Hepatocyte (in vitro differentiated cells): ENCODE measurements around the gene PPM1H. TPM values are rescaled to one million over a fixed set of nuclear protein-coding genes. Genes with fewer than 3 reads are reported as not detected.

Experiments
- DNase-seq: peaks from one replicate; pipeline ENCODE4 v3.0.0-alpha.2; 2016; ENCODE audit warnings: low spot score
- H2AFZ ChIP-seq: fragments of 200-600 bp; sonication (generic); 2 replicates; pipeline ENCODE4 v1.6.0; 2016; ENCODE audit warnings: antibody characterized with exemption, mild to moderate bottlenecking
- H3K27ac ChIP-seq: fragments of 200-600 bp; sonication (generic); 2 replicates; pipeline ENCODE4 v1.5.1; 2016; ENCODE audit warnings: mild to moderate bottlenecking
- H3K27me3 ChIP-seq: fragments of 200-600 bp; sonication (generic); 2 replicates; pipeline ENCODE4 v1.6.1; 2016
- H3K36me3 ChIP-seq: fragments of 200-600 bp; sonication (generic); replicated peaks from 2 replicates; pipeline ENCODE4 v1.5.1; 2016; ENCODE audit warnings: low read depth; ENCODE audit not compliant: insufficient read depth
- H3K4me1 ChIP-seq: fragments of 200-600 bp; sonication (generic); 2 replicates; pipeline ENCODE4 v1.5.1; 2016; ENCODE audit warnings: mild to moderate bottlenecking, moderate library complexity; ENCODE audit not compliant: insufficient read depth
- H3K4me2 ChIP-seq: fragments of 200-600 bp; sonication (generic); 2 replicates; pipeline ENCODE4 v1.6.0; 2016
- H3K4me3 ChIP-seq: fragments of 200-600 bp; sonication (generic); 2 replicates; pipeline ENCODE4 v1.5.1; 2016; ENCODE audit warnings: mild to moderate bottlenecking
- H3K79me2 ChIP-seq: fragments of 200-600 bp; sonication (generic); 2 replicates; pipeline ENCODE4 v1.6.0; 2017; ENCODE audit warnings: mild to moderate bottlenecking
- H3K9me2 ChIP-seq: fragments of 200-600 bp; sonication (generic); replicated peaks from 2 replicates; pipeline ENCODE4 v1.6.0; 2017; ENCODE audit warnings: mild to moderate bottlenecking; ENCODE audit not compliant: insufficient read depth
- H3K9me3 ChIP-seq: fragments of 200-600 bp; sonication (generic); 2 replicates; pipeline ENCODE4 v1.5.1; 2016; ENCODE audit warnings: low read depth, mild to moderate bottlenecking
- H4K20me1 ChIP-seq: fragments of 200-600 bp; sonication (generic); 2 replicates; pipeline ENCODE4 v1.6.0; 2016; ENCODE audit warnings: mild to moderate bottlenecking; ENCODE audit not compliant: insufficient read depth, poor library complexity, severe bottlenecking
- EZH2 ChIP-seq: fragments of 200-600 bp; sonication (generic); IDR thresholded peaks from 2 replicates; pipeline ENCODE4 v1.6.1; 2016; ENCODE audit warnings: antibody characterized with exemption, mild to moderate bottlenecking, borderline replicate concordance
- EZH2phosphoT487 ChIP-seq: fragments of 200-600 bp; sonication (generic); IDR thresholded peaks from one replicate; pipeline ENCODE4 v1.6.1; 2018; ENCODE audit warnings: antibody characterized with exemption, mild to moderate bottlenecking, low read depth, moderate library complexity; ENCODE audit not compliant: unreplicated experiment, severe bottlenecking
- WGBS: methylation state at CpG from one replicate; pipeline ENCODE4 v1.1.6; 2016; ENCODE audit warnings: low lambda C conversion rate; ENCODE audit errors: missing lambda C conversion rate; 5-methylcytosine and 5-hydroxymethylcytosine counted together
- polyA plus RNA-seq: library from polyadenylated mRNA; unstranded; fragments of >200 nt; fragmentation: Nextera tagmentation; extraction: Ambion mirVana; gene quantifications from 2 replicates; pipeline ENCODE4 v1.2.1, GENCODE V29; 2016
- total RNA-seq: library from RNA; depleted of rRNA; stranded (reverse); fragments of >200 nt; gene quantifications from 2 replicates; pipeline ENCODE4 v1.2.3, GENCODE V29; 2014
- TF ChIP-seq, protein P1 (sequence below): fragments of 200-600 bp; sonication (generic); IDR thresholded peaks from 2 replicates; pipeline ENCODE4 v1.5.1; 2016; ENCODE audit warnings: antibody characterized with exemption, mild to moderate bottlenecking; ENCODE audit not compliant: poor library complexity

Gene PPM1H
- total and polyA plus RNA-seq, 2 experiments from 2014 or later: 9.2 to 21.8 TPM

DNA sequence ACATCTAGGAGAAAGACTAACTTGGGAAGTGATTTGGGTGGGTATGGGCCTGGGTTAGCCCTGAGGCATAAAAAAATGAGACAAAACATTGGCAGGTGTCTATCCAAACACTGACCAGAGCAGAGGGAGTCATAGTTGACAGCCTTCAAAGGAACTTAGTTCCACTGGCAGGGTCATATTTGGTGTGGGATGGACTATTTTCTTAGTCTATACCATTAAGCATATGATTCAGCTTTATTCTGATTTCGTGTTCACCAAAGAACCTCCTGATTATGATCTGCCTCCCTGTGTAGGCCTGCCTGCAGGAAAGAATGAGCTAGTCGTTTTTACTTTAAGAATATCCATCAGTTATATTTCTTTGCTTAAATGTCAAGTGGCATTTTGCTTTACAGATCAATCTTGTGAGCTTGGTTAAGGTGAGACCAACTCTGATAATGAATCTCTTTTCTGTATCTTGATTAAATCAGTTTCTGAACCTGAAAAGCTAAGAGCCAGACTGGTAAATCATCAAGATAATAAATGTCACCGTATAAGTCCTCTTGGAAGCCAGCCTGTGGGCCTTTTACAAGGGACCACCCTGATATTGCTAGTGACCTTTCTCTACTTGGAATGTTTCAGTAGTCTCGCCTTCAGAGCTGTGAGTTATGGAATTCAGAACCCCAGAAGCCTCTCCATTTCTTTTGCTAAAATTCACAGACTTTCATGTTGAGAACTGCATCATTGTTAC, 285.4 kb downstream of the PPM1H start:
- Histone ChIP-seq H2AFZ (no peak overlapping the region), H3K27ac (peak overlapping the region; percentile 13), H3K9me2 (no peaks in the 10 kb centered on the region), H3K4me2 (no peak overlapping the region), H3K27me3 (no peaks in the 10 kb centered on the region), H3K79me2 (no peaks in the 10 kb centered on the region), H3K9me3 (no peaks in the 10 kb centered on the region), H3K36me3 (no peaks in the 10 kb centered on the region), H3K4me3 (no peak overlapping the region), H3K4me1 (no peaks in the 10 kb centered on the region), H4K20me1 (no peaks in the 10 kb centered on the region)
- TF ChIP-seq EZH2phosphoT487 (no peak), EZH2 (no peak)
- TF ChIP-seq, protein P1, sequence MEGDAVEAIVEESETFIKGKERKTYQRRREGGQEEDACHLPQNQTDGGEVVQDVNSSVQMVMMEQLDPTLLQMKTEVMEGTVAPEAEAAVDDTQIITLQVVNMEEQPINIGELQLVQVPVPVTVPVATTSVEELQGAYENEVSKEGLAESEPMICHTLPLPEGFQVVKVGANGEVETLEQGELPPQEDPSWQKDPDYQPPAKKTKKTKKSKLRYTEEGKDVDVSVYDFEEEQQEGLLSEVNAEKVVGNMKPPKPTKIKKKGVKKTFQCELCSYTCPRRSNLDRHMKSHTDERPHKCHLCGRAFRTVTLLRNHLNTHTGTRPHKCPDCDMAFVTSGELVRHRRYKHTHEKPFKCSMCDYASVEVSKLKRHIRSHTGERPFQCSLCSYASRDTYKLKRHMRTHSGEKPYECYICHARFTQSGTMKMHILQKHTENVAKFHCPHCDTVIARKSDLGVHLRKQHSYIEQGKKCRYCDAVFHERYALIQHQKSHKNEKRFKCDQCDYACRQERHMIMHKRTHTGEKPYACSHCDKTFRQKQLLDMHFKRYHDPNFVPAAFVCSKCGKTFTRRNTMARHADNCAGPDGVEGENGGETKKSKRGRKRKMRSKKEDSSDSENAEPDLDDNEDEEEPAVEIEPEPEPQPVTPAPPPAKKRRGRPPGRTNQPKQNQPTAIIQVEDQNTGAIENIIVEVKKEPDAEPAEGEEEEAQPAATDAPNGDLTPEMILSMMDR: no peak
- no peak for DNase-seq
- 50% methylated on average over 4 of the region's 4 CpGs for WGBS

DNA sequence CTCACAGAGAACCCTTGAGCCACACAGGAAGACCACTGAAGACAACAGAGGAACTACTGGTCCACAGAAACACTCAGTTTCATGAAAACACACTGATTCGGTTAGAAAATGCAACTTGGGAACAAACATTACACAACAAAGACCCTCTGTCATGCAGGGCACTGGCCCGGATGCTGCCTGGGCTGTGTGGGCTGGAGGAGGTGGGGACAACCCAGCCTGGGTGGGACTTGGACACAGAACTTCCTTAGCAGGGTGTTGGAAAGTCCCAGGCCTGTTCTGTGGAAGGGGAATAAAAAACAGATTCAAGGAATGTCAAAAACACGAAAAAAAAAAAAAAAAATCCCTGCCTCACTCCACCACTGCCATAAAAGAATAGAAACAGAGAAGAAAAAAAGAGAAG, 287.4 kb downstream of the PPM1H start:
- H3K79me2 ChIP-seq: no peaks in the 10 kb centered on the region
- H3K9me3 ChIP-seq: no peaks in the 10 kb centered on the region
- no peak overlapping the region for H3K4me3 ChIP-seq
- no peak for DNase-seq
- no peak overlapping the region for H3K4me2 ChIP-seq
- no peaks in the 10 kb centered on the region for H4K20me1 ChIP-seq
- no peaks in the 10 kb centered on the region for H3K4me1 ChIP-seq
- H3K36me3 ChIP-seq: no peaks in the 10 kb centered on the region
- H3K9me2 ChIP-seq: no peaks in the 10 kb centered on the region
- H2AFZ ChIP-seq: no peak overlapping the region
- no peaks in the 10 kb centered on the region for H3K27me3 ChIP-seq
- TF ChIP-seq, protein P1: no peak
- TF ChIP-seq EZH2phosphoT487: no peak
- TF ChIP-seq EZH2: no peak
- no peak overlapping the region for H3K27ac ChIP-seq
- 67% methylated on average over 3 of the region's 3 CpGs for WGBS

DNA sequence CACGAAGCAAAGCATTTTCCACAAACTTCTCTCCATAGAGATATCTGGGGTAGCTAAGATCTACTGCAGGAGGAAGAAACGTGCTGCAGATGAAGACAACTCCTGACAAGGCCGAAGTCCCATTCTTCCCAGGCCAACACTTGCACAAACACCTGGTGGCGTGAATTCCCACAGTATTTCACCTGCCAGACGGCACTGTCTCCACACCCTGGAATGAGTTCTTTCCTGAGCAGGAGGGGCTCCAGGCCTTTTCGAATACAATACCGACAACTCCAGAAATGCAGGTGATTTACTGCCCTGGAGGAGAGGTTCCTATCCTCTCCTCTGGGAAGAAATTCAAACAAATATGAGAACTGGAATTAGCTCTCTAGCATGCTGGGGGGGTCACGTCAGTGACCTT, 288.4 kb downstream of the PPM1H start:
- no peaks in the 10 kb centered on the region for H3K9me2 ChIP-seq
- H3K4me1 ChIP-seq: no peaks in the 10 kb centered on the region
- H3K27ac ChIP-seq: no peak overlapping the region
- no peaks in the 10 kb centered on the region for H3K27me3 ChIP-seq
- no peaks in the 10 kb centered on the region for H3K9me3 ChIP-seq
- no peaks in the 10 kb centered on the region for H3K79me2 ChIP-seq
- H4K20me1 ChIP-seq: no peaks in the 10 kb centered on the region
- no peak for TF ChIP-seq EZH2phosphoT487
- TF ChIP-seq EZH2: no peak
- TF ChIP-seq, protein P1: no peak
- WGBS: 92% methylated on average over 8 of the region's 8 CpGs
- H3K4me2 ChIP-seq: no peak overlapping the region
- DNase-seq: no peak
- no peak overlapping the region for H3K4me3 ChIP-seq
- no peaks in the 10 kb centered on the region for H3K36me3 ChIP-seq
- H2AFZ ChIP-seq: no peak overlapping the region
